Subcutaneous abdominal adipose tissue (tissue), 5 donors: ENCODE data around the gene NAIP.
"Not testable (repeated sequence)": the region's sequence is repeated elsewhere in the genome, so short reads cannot be mapped to it uniquely, and the experiment has no call there.

ENCODE experiments used
- H3K27ac ChIP-seq: one replicate; pipeline ENCODE4 v1.7.0; 2013; ENCODE audit warnings: low read depth, mild to moderate bottlenecking, inconsistent platforms, low read length, moderate library complexity
- H3K27me3 ChIP-seq, 5 donors: one replicate each; pipeline ENCODE4 v1.7.0; 2013; ENCODE audit warnings: low read length in 5 of 5, inconsistent platforms in 1 of 5; ENCODE audit not compliant: control insufficient read depth in 5 of 5, insufficient read depth in 4 of 5
- H3K36me3 ChIP-seq, 5 donors: one replicate each; pipeline ENCODE4 v1.7.0; 2013; ENCODE audit warnings: low read length in 5 of 5; ENCODE audit not compliant: control insufficient read depth in 5 of 5, insufficient read depth in 5 of 5
- H3K4me1 ChIP-seq, 5 donors: one replicate each; pipeline ENCODE4 v1.7.0; 2013; ENCODE audit warnings: low read length in 5 of 5, mild to moderate bottlenecking in 3 of 5, moderate library complexity in 1 of 5; ENCODE audit not compliant: control insufficient read depth in 5 of 5, insufficient read depth in 5 of 5
- H3K4me3 ChIP-seq, 5 donors: one replicate each; pipeline ENCODE4 v1.7.0; 2013; ENCODE audit warnings: low read length in 5 of 5, low read depth in 1 of 5
- H3K9ac ChIP-seq, 5 donors: one replicate each; pipeline ENCODE4 v1.7.0; 2013; ENCODE audit warnings: low read length in 5 of 5, mild to moderate bottlenecking in 4 of 5, moderate library complexity in 3 of 5
- H3K9me3 ChIP-seq, 5 donors: one replicate each; pipeline ENCODE4 v1.7.0; 2013; ENCODE audit warnings: low read length in 5 of 5; ENCODE audit not compliant: control insufficient read depth in 5 of 5
- donor health status: healthy.
- donor health status: healthy.
- donor health status: healthy.
- donor health status: healthy.
- donor health status: healthy.

The NAIP gene

DNA sequence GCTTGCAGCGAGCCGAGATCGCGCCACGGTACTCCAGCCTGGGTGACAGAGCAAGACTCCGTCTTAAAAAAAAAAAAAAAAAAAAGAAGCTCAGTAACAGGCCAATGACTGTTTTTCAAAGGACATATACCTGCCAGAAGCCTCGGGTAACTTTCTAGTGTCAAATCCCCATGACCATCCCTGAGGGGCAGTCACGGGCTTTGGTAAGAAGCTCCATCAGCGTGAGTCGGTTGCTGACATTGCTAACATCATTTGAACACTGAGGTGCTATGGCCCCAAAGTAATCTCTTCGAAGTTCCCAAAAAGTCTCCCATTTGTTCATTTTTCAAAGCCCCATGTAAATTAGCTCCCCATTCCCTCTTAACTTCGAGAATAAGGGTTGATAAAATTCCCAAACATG is 11.6 kb downstream of the NAIP start:
- Histone ChIP-seq H3K4me3 (no peak overlapping the region), H3K27ac (no peak overlapping the region), H3K9ac (no peak overlapping the region), H3K9me3 (no peaks in the 10 kb centered on the region), H3K4me1 (no peaks in the 10 kb centered on the region), H3K36me3 (peaks cover 0 to 4% (median 0%) of the 10 kb centered on the region in 5 donors), H3K27me3 (no peaks in the 10 kb centered on the region)

DNA sequence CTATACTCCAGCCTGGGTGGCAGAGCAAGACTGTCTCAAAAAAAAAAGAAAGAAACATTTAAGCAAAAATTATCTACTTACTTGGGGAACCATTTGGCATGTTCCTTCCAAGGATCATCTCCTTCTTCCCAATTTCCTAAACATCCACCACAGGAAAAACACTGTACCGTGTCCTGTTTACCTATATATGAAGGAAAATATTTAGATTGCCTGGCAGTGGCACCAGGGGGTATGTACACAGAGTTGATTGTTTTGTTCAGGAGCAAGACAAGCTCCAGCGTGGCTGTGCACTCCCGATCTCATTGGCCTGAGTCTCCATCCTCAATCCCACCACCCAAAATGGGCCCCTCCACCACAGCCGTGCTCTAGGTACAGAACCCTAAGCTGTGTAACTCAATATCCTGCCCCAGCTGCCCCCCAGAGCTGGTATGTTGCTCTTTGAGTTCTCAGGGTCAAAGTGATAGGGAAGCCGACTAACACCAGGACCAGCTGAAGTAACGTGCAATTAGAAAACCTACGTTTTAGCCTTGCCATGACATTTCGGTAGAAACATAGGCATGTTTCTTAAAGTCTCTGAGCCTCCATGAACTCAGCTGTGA is 13.8 kb downstream of the NAIP start:
- Histone ChIP-seq H3K4me3 (no peak overlapping the region), H3K36me3 (peaks cover 0 to 4% (median 0%) of the 10 kb centered on the region in 5 donors)

DNA sequence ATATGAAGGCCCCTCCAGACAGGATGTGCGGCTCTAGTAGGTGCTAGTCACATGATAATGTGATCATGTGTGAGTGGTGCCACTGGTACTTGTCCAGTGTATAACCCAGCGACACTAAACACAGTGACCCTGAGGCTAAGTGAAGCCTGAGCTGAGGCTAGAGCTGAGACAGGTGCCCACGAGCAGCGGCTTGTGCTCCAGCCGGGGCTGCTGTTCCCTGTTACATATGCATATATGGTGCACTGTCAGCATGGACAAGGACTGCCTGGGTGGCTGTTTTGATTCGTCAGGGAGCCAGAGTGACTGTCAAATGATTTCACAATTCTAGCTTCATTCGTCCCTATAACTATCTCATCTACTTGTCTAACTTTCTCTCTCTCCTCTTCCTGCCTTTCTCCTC is 18.2 kb downstream of the NAIP start:
- not testable (repeated sequence) for H3K4me3 ChIP-seq, H3K36me3 ChIP-seq, H3K27me3 ChIP-seq, H3K4me1 ChIP-seq, H3K27ac ChIP-seq, H3K9me3 ChIP-seq, H3K9ac ChIP-seq

More for the DNA sequence above, 13.8 kb downstream of the NAIP start:
- Histone ChIP-seq H3K27ac (no peak overlapping the region), H3K4me1 (no peaks in the 10 kb centered on the region), H3K9me3 (no peaks in the 10 kb centered on the region), H3K9ac (no peak overlapping the region), H3K27me3 (no peaks in the 10 kb centered on the region)

- not testable (repeated sequence) for H3K9me3 ChIP-seq, H3K9ac ChIP-seq, H3K4me1 ChIP-seq, H3K27ac ChIP-seq, H3K27me3 ChIP-seq, H3K4me3 ChIP-seq, H3K36me3 ChIP-seq
Observed at GRCh38 chr5:70984882-70985281, 40.3 kb downstream of the NAIP start.

DNA sequence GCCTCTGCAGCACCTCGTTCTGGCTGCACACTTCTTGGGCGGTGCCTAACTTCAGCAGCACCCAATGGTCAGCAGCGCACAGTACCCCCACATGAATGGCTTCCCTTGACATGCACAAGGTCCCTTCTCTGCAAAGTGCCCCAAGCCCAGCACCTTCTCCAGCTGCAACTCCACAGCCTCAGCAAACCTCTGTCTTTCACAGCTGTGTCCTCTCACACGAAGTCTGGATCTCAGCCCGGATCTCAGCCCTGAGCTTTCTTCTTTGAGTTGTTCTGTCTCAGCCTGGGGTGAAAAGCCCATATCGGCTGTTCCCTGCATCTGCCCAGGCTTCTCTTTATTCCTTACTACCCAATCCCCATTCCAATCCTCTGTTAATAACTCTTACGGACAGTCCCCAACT is 57.9 kb downstream of the NAIP start:
- not testable (repeated sequence) for H3K4me3 ChIP-seq, H3K9me3 ChIP-seq, H3K36me3 ChIP-seq, H3K4me1 ChIP-seq, H3K9ac ChIP-seq, H3K27me3 ChIP-seq, H3K27ac ChIP-seq

DNA sequence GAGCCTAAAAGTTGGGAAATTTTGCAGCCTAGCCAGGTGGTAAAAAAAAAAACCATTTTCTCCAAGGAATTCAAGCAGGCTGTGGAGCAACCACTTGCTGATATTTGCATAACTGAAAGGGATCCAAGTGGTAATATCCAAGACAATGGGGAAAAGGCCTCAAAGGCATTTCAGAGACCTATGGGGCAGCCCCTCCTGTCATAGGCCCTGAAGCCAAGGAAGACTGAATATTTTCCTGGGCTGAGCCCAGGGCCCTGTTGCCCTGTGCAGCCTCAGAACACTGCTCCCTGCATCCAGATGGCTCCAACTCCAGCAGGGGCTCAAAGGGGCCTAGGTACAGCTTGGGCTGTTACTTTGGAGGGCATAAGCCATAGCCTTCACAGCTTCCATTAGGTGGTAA is 60.6 kb downstream of the NAIP start:
- H3K4me3 ChIP-seq, H3K27me3 ChIP-seq, H3K4me1 ChIP-seq, H3K36me3 ChIP-seq, H3K9ac ChIP-seq, H3K27ac ChIP-seq, H3K9me3 ChIP-seq: not testable (repeated sequence)

DNA sequence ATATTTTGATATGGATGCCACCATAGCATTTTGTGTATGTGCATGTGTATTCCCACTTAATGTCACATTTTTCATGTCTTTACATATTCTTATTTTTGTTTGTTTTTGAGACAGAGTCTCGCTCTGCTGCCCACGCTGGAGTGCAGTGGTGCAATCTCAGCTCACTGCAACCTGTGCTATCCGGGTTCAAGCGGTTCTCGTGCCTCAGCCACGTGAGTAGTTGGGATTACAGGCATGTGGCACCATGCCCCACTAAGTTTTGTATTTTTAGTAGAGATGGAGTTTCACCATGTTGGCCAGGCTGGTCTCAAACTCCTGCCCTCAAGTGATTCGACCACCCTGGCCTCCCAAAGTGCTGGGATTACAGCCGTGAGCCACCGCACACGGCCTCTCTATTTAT is 72.1 kb downstream of the NAIP start:
- H3K4me3 ChIP-seq, H3K27me3 ChIP-seq, H3K9me3 ChIP-seq, H3K9ac ChIP-seq, H3K36me3 ChIP-seq, H3K4me1 ChIP-seq, H3K27ac ChIP-seq: not testable (repeated sequence)

DNA sequence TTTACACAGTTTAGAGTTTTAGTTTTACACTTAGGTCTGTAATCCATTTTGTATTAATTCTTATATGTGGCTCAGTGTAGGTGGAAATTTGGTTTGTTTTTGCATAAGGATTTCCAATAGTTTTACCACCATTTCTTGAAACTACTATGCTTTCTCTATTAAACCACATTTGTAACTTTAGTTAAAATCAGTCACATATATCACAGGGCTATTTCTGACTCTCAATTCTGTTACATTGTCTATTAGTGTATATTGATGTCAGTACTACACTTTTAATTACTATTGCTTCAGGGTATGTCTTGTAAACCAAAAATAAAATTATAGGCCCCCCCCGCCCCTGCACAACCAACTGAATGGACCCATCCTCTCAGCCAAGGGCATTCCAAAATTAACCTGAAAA is 92.6 kb downstream of the NAIP start:
- H3K4me1 ChIP-seq, H3K9me3 ChIP-seq, H3K36me3 ChIP-seq, H3K9ac ChIP-seq, H3K4me3 ChIP-seq, H3K27me3 ChIP-seq, H3K27ac ChIP-seq: not testable (repeated sequence)

GRCh38 chr5:70931709-70932368 is 93.3 kb downstream of the NAIP start:
- H3K9me3 ChIP-seq, H3K27me3 ChIP-seq, H3K36me3 ChIP-seq, H3K4me3 ChIP-seq, H3K27ac ChIP-seq, H3K4me1 ChIP-seq, H3K9ac ChIP-seq: not testable (repeated sequence)

DNA sequence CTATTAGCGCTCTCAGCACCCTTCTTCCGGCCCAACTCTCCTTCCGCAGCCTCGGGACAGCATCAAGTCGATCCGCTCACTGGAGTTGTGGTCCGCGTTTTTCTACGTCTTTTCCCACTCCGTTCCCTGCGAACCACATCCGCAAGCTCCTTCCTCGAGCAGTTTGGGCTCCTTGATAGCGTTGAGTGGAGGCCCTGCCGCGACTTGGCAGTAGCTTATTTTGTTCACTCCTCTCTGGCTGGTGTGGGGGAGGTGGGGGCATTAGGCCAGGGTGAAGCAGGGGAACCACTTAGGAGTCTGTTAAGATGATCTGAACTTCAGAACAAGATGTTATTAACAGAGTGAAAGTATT is 100.0 kb downstream of the NAIP start:
- H3K27ac ChIP-seq, H3K36me3 ChIP-seq, H3K9ac ChIP-seq, H3K27me3 ChIP-seq, H3K9me3 ChIP-seq, H3K4me1 ChIP-seq, H3K4me3 ChIP-seq: not testable (repeated sequence)
